Loucy (cell line): ENCODE results near the gene GRB10.

Source experiments
- H2AFZ ChIP-seq: fragments of 200-600 bp; sonication (generic); 2 replicates; pipeline ENCODE4 v1.6.0; 2016; ENCODE audit warnings: antibody characterized with exemption, mild to moderate bottlenecking, low read length, moderate library complexity
- H3F3A ChIP-seq: fragments of 200-600 bp; 2 replicates; pipeline ENCODE4 v1.6.0; 2016; ENCODE audit warnings: antibody characterized with exemption, low read depth, mild to moderate bottlenecking
- H3K27me3 ChIP-seq: fragments of 200-600 bp; sonication (generic); 2 replicates; pipeline ENCODE4 v1.6.1; 2014; ENCODE audit warnings: low read length, mild to moderate bottlenecking; ENCODE audit not compliant: insufficient read depth, poor library complexity, severe bottlenecking
- H3K36me3 ChIP-seq: fragments of 200-600 bp; sonication (generic); 2 replicates; pipeline ENCODE4 v1.6.1; 2016; ENCODE audit warnings: low read length; ENCODE audit not compliant: insufficient read depth
- H3K4me1 ChIP-seq: fragments of 200-600 bp; sonication (generic); 2 replicates; pipeline ENCODE4 v1.5.1; 2014; ENCODE audit warnings: low read length, mild to moderate bottlenecking; ENCODE audit not compliant: insufficient read depth, poor library complexity, severe bottlenecking
- H3K4me2 ChIP-seq: fragments of 200-600 bp; sonication (generic); 2 replicates; pipeline ENCODE4 v1.6.0; 2014; ENCODE audit warnings: antibody characterized with exemption, low read length, low read depth, mild to moderate bottlenecking; ENCODE audit not compliant: poor library complexity, severe bottlenecking
- H3K4me3 ChIP-seq: fragments of 200-600 bp; sonication (generic); 2 replicates; pipeline ENCODE4 v1.5.1; 2014; ENCODE audit warnings: low read length, mild to moderate bottlenecking, mixed read lengths; ENCODE audit not compliant: poor library complexity, severe bottlenecking
- H3K79me2 ChIP-seq: fragments of 200-600 bp; sonication (generic); 2 replicates; pipeline ENCODE4 v1.6.1; 2014; ENCODE audit warnings: low read length; ENCODE audit not compliant: insufficient read depth
- H3K9ac ChIP-seq: fragments of 200-600 bp; sonication (generic); 2 replicates; pipeline ENCODE4 v1.6.0; 2014; ENCODE audit warnings: mild to moderate bottlenecking, low read depth, low read length, moderate library complexity; ENCODE audit not compliant: poor library complexity, severe bottlenecking
- H3K9me2 ChIP-seq: fragments of 200-600 bp; sonication (generic); replicated peaks from 2 replicates; pipeline ENCODE4 v1.6.1; 2016; ENCODE audit warnings: low read depth, low read length, mixed read lengths
- H3K9me3 ChIP-seq: fragments of 200-600 bp; sonication (generic); 2 replicates; pipeline ENCODE4 v1.6.1; 2014; ENCODE audit warnings: mild to moderate bottlenecking, antibody characterized with exemption, low read length, low read depth; ENCODE audit not compliant: insufficient read depth
- H4K20me1 ChIP-seq: fragments of 200-600 bp; sonication (generic); 2 replicates; pipeline ENCODE4 v1.6.0; 2014; ENCODE audit warnings: antibody characterized with exemption, low read length, mild to moderate bottlenecking; ENCODE audit not compliant: insufficient read depth, poor library complexity, severe bottlenecking
- EZH2phosphoT487 ChIP-seq: fragments of 200-600 bp; IDR thresholded peaks from 2 replicates; pipeline ENCODE4 v1.6.1; 2018; ENCODE audit warnings: antibody characterized with exemption, mild to moderate bottlenecking, moderate library complexity, borderline replicate concordance
- TF ChIP-seq, protein P1 (sequence below): fragments of 200-600 bp; sonication (generic); conservative IDR thresholded peaks from 2 replicates; pipeline ENCODE4 v1.5.1; 2014; ENCODE audit warnings: mild to moderate bottlenecking, antibody characterized with exemption, low read length

GRB10 gene

DNA sequence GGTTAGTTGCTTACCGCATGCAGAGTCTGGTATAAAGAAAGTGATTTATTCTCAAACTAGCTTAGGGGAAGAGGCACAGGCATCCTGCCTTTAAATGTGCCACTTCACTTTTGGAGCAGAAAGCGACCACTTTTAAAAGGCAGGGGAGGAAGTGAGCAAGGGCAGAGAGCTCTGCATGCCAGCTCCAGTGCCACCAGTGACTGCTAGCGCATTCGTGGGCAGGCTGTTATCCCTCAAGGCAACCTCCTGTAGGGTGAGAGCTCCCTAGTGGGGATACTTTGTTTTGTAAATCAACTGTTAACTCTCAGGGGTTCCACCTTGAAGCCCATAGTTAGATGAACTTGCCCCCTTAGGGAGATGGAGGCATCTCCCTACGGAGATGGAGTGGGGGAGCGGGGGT is 29.4 kb upstream of the GRB10 start:
- no peaks in the 10 kb centered on the region for H3F3A ChIP-seq
- H3K9ac ChIP-seq = no peak overlapping the region
- H3K36me3 ChIP-seq = no peaks in the 10 kb centered on the region
- no peaks in the 10 kb centered on the region for H3K4me1 ChIP-seq
- no peaks in the 10 kb centered on the region for H4K20me1 ChIP-seq
- H3K4me3 ChIP-seq = no peak overlapping the region
- no peak overlapping the region for H2AFZ ChIP-seq
- TF ChIP-seq, protein P1, sequence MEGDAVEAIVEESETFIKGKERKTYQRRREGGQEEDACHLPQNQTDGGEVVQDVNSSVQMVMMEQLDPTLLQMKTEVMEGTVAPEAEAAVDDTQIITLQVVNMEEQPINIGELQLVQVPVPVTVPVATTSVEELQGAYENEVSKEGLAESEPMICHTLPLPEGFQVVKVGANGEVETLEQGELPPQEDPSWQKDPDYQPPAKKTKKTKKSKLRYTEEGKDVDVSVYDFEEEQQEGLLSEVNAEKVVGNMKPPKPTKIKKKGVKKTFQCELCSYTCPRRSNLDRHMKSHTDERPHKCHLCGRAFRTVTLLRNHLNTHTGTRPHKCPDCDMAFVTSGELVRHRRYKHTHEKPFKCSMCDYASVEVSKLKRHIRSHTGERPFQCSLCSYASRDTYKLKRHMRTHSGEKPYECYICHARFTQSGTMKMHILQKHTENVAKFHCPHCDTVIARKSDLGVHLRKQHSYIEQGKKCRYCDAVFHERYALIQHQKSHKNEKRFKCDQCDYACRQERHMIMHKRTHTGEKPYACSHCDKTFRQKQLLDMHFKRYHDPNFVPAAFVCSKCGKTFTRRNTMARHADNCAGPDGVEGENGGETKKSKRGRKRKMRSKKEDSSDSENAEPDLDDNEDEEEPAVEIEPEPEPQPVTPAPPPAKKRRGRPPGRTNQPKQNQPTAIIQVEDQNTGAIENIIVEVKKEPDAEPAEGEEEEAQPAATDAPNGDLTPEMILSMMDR = no peak
- no peak for TF ChIP-seq EZH2phosphoT487
- H3K4me2 ChIP-seq = no peak overlapping the region
- no peaks in the 10 kb centered on the region for H3K27me3 ChIP-seq
- H3K9me2 ChIP-seq = no peaks in the 10 kb centered on the region
- H3K79me2 ChIP-seq = no peaks in the 10 kb centered on the region
- no peaks in the 10 kb centered on the region for H3K9me3 ChIP-seq

DNA sequence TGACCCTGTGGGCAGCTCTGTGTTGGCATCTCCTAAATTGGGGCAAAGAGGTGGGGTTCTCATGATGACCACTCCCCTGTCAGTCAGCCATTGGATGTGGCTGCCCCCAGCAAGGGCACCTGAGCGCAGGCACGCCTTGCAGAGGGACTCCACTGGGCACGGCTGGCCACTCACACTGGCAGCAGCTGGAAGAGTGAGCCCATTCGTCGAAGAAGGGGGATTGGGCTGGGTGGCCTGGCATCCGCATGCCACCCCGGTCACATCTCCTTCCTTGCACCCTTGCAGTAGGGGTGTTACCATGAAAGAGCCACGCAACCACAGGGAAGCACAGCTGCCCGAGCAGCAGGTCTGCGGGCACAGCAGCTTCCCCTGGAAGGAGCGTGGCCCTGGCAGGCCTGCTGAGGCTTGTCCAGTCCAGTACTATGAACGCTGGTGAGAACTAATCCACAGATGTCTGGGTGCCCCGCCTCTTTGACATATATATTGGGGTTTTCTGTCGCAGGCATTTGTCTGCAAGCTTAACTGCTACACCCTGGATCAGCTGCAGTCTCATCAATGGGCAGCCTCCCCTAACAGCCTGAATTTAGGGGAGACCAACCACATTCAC is 25.7 kb upstream of the GRB10 start:
- no peak overlapping the region for H2AFZ ChIP-seq

DNA sequence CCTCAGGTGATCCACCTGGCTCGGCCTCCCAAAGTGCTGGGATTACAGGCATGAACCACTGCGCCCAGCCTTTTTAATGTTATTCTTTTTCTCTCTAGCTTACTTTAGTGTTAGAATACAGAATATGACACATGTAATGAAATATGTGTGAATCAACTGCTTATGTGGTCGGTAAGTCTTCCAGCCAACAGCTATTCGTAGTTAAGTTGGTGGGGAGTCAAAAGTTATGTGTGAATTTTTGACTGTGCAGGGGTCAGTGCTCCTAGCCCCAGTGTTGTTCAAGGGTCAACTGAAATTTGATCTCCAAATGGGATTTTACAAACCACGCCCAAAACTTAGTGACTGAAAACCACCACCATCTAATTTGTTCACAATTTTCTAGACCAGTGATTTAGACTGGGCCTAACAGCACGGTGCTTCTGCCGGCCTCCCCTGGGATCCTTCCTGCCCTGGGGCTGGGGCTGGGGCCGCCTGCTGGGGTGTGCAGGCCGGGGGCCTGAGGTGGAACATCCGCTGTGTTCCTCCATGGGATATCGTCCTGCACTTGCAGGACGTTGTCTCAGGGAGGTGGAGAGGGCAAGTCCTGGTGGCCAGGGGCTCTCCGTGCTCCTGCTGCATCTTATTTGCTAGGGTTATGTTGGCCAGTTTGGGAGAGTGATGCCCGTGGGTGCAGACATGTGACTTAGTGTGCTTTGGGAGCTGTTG is 24.5 kb upstream of the GRB10 start:
- H3K27me3 ChIP-seq = no peaks in the 10 kb centered on the region
- H3K9me2 ChIP-seq = no peaks in the 10 kb centered on the region
- no peaks in the 10 kb centered on the region for H3K9me3 ChIP-seq
- no peaks in the 10 kb centered on the region for H3K36me3 ChIP-seq
- TF ChIP-seq, protein P1 = no peak
- no peaks in the 10 kb centered on the region for H3K4me1 ChIP-seq
- H3K9ac ChIP-seq = no peak overlapping the region
- H2AFZ ChIP-seq = no peak overlapping the region
- no peaks in the 10 kb centered on the region for H3F3A ChIP-seq
- H3K4me3 ChIP-seq = no peak overlapping the region
- H4K20me1 ChIP-seq = no peaks in the 10 kb centered on the region
- H3K79me2 ChIP-seq = no peaks in the 10 kb centered on the region
- H3K4me2 ChIP-seq = no peak overlapping the region

More for the DNA sequence above, 25.7 kb upstream of the GRB10 start:
- H3F3A ChIP-seq = no peaks in the 10 kb centered on the region
- no peaks in the 10 kb centered on the region for H3K36me3 ChIP-seq
- H3K4me1 ChIP-seq = no peaks in the 10 kb centered on the region
- H3K9me3 ChIP-seq = no peaks in the 10 kb centered on the region
- H3K9ac ChIP-seq = no peak overlapping the region
- no peak overlapping the region for H3K4me2 ChIP-seq
- no peaks in the 10 kb centered on the region for H3K79me2 ChIP-seq
- TF ChIP-seq, protein P1 = no peak
- no peak for TF ChIP-seq EZH2phosphoT487
- no peak overlapping the region for H3K4me3 ChIP-seq
- no peaks in the 10 kb centered on the region for H3K27me3 ChIP-seq
- no peaks in the 10 kb centered on the region for H3K9me2 ChIP-seq
- no peaks in the 10 kb centered on the region for H4K20me1 ChIP-seq
